Measurements from ENCODE around the gene RREB1. TPM values are rescaled to one million over a fixed set of nuclear protein-coding genes. Genes with fewer than 3 reads are reported as not detected.

Gene RREB1
- total RNA-seq, 1 experiment from 2014 or later: 35.8 TPM

GRCh38 chr6:7129784-7130569 is 22.2 kb downstream of the RREB1 start:
- no peak overlapping the region for H2BK15ac ChIP-seq (ENCODE audit: low read depth, low read length)
- no peak for DNase-seq
- H3K14ac ChIP-seq (ENCODE audit: insufficient read depth, low read length): no peak overlapping the region
- H3T11ph ChIP-seq (ENCODE audit: low read length): no peak overlapping the region
- H3K4ac ChIP-seq (ENCODE audit: low read depth, low read length): no peak overlapping the region
- no peaks in the 10 kb centered on the region for H3K4me1 ChIP-seq (ENCODE audit: insufficient read depth, low read length)
- no peak overlapping the region for H3K27ac ChIP-seq (ENCODE audit: insufficient read length, low read depth, low read length)
- no peak overlapping the region for H3K4me2 ChIP-seq (ENCODE audit: insufficient read depth, insufficient read length, low read length)
- H4K91ac ChIP-seq (ENCODE audit: insufficient read length, low read depth, low read length): no peak overlapping the region
- H4K8ac ChIP-seq (replicated peaks; ENCODE audit: insufficient read length, low read depth, low read length): no peak overlapping the region
- no peak overlapping the region for H2AFZ ChIP-seq (ENCODE audit: low read length)
- H2AK5ac ChIP-seq (ENCODE audit: insufficient read length, low read length): no peak overlapping the region
- H3K27me3 Mint-ChIP-seq (ENCODE audit: low read depth): no peaks in the 10 kb centered on the region
- no peaks in the 10 kb centered on the region for H3K9me3 ChIP-seq (ENCODE audit: control insufficient read depth, low read depth, low read length)
- H3K27me3 ChIP-seq (ENCODE audit: insufficient read depth, low read length): no peaks in the 10 kb centered on the region
- H4K5ac ChIP-seq (ENCODE audit: insufficient read length, low read depth, low read length): no peak overlapping the region
- peaks cover 9 to 17% of the 10 kb centered on the region in 2 experiments for H3K4me1 Mint-ChIP-seq
- no peak overlapping the region for H2BK12ac ChIP-seq (ENCODE audit: insufficient read length, low read depth, low read length)
- peak overlapping the region; percentile 73 to 87 (median 84); a peak in 4 of 7 replicates for H3K27ac Mint-ChIP-seq
- peaks cover 3% of the 10 kb centered on the region for H3K79me1 ChIP-seq (ENCODE audit: insufficient read depth, low read depth, low read length, poor library complexity, severe bottlenecking)
- H4K20me1 ChIP-seq (ENCODE audit: control insufficient read depth, insufficient read depth, insufficient read length): no peaks in the 10 kb centered on the region
- peaks cover 0 to 4% (median 3%) of the 10 kb centered on the region in 3 experiments; a peak in 2 of 7 replicates for H3K36me3 Mint-ChIP-seq (ENCODE audit: insufficient read depth in 1 of 3, low read depth in 3 of 3)
- H3K9ac ChIP-seq (ENCODE audit: extremely low read depth, insufficient read length, low read length): no peak overlapping the region
- no peaks in the 10 kb centered on the region for H3K9me3 Mint-ChIP-seq
- no peak overlapping the region for H2BK120ac ChIP-seq (ENCODE audit: low read depth, low read length, poor library complexity, severe bottlenecking)
- H3K23ac ChIP-seq (ENCODE audit: insufficient read length, low read depth, low read length): no peak overlapping the region
- no peaks in the 10 kb centered on the region for H3K23me2 ChIP-seq (ENCODE audit: insufficient read length, low read depth, low read length, poor library complexity, severe bottlenecking)
- H3K4me3 Mint-ChIP-seq: no peak overlapping the region
- H3K79me2 ChIP-seq (ENCODE audit: insufficient read depth, low read length): peaks cover 10% of the 10 kb centered on the region; the same call in 1 of the 2 replicates
- H2BK5ac ChIP-seq (ENCODE audit: insufficient read length, low read length): no peak overlapping the region
- no peak overlapping the region for H2BK20ac ChIP-seq (ENCODE audit: low read depth, low read length, poor library complexity, severe bottlenecking)
- WGBS (ENCODE audit: extremely low coverage, insufficient read length, low lambda C conversion rate): no CpG with 5 or more reads among the region's 9 CpGs
- H3K18ac ChIP-seq (ENCODE audit: insufficient read length, low read depth, low read length): no peak overlapping the region
- no peak for TF ChIP-seq CTCF (conservative IDR thresholded peaks at IDR 0.05)
- no peak overlapping the region for H3K56ac ChIP-seq (ENCODE audit: insufficient read length, low read depth, low read length)

Data from H9 (cell line).